HG02981 (cell line): ENCODE measurements around the gene SACM1L.

Experiments
- ATAC-seq: cut with Tn5 transposase; IDR thresholded peaks from one replicate; pipeline ENCODE4 v1.9.1; 2021; ENCODE audit warnings: mild to moderate bottlenecking, moderate library complexity; ENCODE audit not compliant: unreplicated experiment

SACM1L gene

GRCh38 chr3:45783667-45784066 is 94.5 kb downstream of the SACM1L start:
- no peak for ATAC-seq

GRCh38 chr3:45785605-45786150 is 96.5 kb downstream of the SACM1L start:
- no peak for ATAC-seq

- no peak for ATAC-seq
These were observed 97.8 kb downstream of the SACM1L start for GRCh38 chr3:45786801-45787495.

DNA sequence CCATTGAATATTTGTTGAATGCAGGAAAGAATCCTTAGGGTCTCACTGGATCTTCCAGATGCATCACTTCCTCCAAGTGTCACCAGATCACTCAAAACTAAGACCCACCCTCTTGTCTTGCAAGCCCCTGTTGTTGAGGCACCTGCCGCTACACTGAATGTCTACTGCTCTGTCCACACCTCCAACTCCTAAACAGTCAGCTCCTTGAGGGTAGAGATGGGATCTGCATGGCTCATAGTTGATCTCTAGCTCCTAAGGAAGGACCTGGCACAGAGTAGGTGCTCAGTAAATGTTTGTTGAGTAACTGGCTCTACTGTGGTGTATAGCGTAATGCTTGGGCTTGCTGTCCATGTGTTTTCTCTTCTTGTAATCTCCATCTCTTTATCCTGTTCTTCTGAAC is 98.4 kb downstream of the SACM1L start:
- ATAC-seq = no peak

GRCh38 chr3:45789235-45789812 is 100.1 kb downstream of the SACM1L start:
- ATAC-seq = no peak

- no peak for ATAC-seq
These were observed 101.4 kb downstream of the SACM1L start for GRCh38 chr3:45790596-45790995.

GRCh38 chr3:45792036-45792435 is 102.8 kb downstream of the SACM1L start:
- no peak for ATAC-seq

DNA sequence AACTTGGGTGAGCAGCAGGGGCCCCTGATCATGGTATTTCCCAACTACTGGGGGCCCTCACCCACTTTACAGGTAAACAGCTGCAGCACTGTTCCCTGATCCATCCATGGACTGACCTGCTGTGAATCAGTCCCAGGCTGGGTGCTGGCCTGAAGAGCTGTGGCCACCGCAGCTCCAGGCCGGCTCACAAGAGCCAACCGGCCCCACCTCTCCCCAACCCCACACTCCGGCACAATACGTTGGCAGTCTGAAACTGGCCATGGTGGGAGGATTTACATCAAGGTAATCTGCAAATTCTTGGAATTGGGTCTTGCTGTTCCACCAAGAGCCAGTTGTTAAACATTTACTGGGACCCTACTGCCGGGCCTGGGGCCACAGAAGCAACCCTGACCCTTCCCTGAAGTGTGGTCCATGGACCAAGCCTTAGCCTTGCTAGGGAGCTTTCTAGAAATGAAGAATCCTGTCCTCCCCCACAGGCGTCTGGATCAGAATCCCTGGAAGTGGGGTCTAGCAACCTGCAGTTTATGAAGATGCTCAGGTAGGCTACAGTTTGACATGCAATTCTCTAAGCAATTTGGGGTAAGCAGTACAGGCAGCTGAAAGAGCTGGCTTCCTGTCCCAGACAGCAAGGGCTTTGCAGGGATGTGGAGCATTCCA is 103.4 kb downstream of the SACM1L start:
- ATAC-seq = no peak

DNA sequence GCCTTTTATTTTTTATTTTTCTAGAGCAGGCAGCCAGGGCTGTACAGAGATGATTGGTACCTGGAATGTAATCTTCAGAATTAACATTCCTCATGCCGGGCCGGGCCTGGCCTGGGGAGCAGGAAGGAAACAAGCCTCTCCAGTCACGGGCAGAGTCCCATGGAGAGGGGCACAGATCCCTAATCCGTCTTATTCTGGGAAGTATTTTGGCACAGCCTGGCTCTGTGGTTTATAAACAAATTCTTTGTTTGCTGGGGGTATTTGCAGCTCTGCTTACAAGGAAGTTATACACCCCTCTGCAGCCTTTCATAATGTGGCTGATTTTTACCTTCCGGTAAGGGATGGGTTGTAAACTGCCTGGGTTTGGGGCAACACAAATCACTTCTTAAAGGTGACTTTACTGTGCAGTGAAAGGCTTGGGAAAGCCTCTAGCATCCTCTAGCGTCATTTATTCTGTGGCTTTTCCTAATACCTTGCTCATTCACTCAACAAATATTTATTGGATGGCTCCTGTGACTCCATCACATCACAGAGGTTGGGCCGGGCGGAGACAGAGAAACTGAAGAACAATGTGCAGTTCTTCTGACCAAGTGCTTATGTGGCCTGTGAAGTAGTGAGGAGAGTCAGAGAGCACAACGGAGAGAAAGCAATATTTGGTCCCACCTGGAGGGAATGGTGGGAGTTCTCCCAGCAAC is 104.4 kb downstream of the SACM1L start:
- no peak for ATAC-seq

DNA sequence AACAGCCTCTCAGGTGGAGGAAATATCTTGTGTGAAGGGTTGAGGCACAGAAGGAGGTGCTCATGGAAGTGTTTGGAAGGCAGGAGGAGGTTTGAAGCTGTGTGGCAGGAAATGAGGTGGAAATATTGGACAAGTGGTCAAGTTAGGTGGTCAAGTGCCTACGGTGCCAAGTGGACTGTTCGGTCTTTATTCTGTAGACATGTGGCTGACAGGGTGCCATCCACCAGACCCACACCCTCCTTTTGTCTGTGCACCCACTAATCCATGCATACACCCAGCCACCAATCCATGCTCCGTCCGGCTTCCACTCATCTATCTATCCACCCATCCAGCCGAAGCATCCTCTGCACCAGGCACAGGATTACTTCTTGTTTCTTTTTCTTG is 105.0 kb downstream of the SACM1L start:
- ATAC-seq = no peak

DNA sequence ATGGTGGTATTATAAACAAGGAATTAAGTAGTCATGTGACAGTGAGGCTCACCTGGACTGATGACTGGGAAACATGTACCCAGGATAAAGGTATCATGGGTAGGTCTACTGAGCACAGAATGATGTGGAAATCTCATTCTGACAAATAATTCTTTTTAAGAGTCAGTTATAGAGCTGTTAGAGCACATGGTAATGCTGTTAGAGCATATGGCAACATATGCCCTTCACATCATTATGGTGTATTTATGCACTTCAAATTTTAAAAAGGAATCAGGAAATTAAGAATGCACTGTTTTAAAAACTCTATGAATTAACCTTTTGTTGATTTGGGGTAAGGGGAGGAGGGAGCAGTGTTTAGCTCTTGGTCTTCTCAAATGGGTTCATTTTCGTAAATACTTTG is 105.5 kb downstream of the SACM1L start:
- no peak for ATAC-seq
